Gastroesophageal sphincter (tissue), 3 donors: ENCODE data around the gene GGT6.

ENCODE experiments used
- POLR2AphosphoS5 ChIP-seq: sonication (generic); formaldehyde crosslinking; IDR thresholded peaks from one replicate; pipeline ENCODE4 v1.6.1; 2017; ENCODE audit warnings: antibody characterized with exemption
- TF ChIP-seq, protein P1 (sequence below), 4 experiments: fragments of 200-600 bp in 2 of 4; fragments of 450-650 bp in 2 of 4; sonication (generic) in 1 of 4; IDR thresholded peaks; one replicate each; pipeline ENCODE4 v1.5.1; 2017 to 2019; ENCODE audit warnings: antibody characterized with exemption in 4 of 4, mild to moderate bottlenecking in 2 of 4, moderate library complexity in 2 of 4

DNA sequence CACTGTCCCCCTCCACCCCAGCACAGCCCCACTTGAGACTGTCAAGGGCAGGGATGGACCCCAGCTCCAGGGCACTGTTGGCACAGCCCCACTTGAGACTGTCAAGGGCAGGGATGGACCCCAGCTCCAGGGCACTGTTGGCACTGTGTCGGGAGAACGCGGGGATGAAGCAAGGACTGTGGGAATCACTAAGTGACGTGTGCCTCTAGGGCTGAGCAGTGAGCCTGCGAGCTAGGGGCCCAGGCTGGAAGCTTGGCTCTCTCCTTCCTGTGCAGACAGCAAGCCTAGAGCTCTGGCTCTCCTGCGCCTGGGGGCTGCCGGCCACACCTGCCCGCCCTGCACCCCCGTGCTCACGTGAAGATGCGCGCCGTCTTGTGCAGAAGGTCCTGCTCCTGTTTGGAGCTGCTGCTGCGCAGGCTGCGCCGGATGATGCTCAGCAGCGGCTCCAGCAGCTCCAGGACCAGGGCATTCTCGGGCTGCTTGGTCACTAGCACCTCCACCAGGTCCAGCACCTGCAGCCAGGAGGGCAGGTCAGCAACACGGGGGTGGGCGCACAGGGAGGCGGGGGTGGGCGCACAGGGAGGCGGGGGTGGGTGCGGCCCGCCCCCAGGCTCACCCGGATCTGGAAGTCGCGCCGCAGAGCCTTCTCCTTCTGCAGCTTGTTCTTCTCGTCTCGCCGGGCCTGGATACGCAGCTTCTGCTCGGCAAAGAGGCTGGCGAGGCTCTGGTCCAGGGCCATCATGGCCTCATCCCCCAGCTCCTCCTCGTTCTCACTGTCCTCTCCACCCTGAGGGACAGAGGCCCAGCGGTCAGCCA, 16.0 kb downstream of the GGT6 start:
- TF ChIP-seq, protein P1, sequence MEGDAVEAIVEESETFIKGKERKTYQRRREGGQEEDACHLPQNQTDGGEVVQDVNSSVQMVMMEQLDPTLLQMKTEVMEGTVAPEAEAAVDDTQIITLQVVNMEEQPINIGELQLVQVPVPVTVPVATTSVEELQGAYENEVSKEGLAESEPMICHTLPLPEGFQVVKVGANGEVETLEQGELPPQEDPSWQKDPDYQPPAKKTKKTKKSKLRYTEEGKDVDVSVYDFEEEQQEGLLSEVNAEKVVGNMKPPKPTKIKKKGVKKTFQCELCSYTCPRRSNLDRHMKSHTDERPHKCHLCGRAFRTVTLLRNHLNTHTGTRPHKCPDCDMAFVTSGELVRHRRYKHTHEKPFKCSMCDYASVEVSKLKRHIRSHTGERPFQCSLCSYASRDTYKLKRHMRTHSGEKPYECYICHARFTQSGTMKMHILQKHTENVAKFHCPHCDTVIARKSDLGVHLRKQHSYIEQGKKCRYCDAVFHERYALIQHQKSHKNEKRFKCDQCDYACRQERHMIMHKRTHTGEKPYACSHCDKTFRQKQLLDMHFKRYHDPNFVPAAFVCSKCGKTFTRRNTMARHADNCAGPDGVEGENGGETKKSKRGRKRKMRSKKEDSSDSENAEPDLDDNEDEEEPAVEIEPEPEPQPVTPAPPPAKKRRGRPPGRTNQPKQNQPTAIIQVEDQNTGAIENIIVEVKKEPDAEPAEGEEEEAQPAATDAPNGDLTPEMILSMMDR (IDR thresholded peaks at IDR 0.05) = no peak
- TF ChIP-seq POLR2AphosphoS5 = no peak
